Right kidney (tissue), 1 donor: ENCODE measurements around the gene SUCLG2.
"Not testable (repeated sequence)": the region's sequence is repeated elsewhere in the genome, so short reads cannot be mapped to it uniquely, and the experiment has no call there.

Source experiments
- DNase-seq: peaks from one replicate; pipeline ENCODE4 v3.0.0-alpha.2; 2016

Gene SUCLG2

GRCh38 chr3:67561266-67561665, 93.1 kb downstream of the SUCLG2 start:
- DNase-seq, result no peak

GRCh38 chr3:67559029-67559605, 95.3 kb downstream of the SUCLG2 start:
- no peak for DNase-seq

- no peak for DNase-seq
Measured at GRCh38 chr3:67558426-67558825, 96.0 kb downstream of the SUCLG2 start.

GRCh38 chr3:67557848-67558355, 96.5 kb downstream of the SUCLG2 start:
- no peak for DNase-seq

GRCh38 chr3:67551361-67552016, 102.9 kb downstream of the SUCLG2 start:
- no peak for DNase-seq

GRCh38 chr3:67550541-67550940, 103.9 kb downstream of the SUCLG2 start:
- no peak for DNase-seq

GRCh38 chr3:67542502-67543250, 111.7 kb downstream of the SUCLG2 start:
- not testable (repeated sequence) for DNase-seq

GRCh38 chr3:67540198-67540894, 114.1 kb downstream of the SUCLG2 start:
- DNase-seq, result no peak

GRCh38 chr3:67537203-67537602, 117.2 kb downstream of the SUCLG2 start:
- not testable (repeated sequence) for DNase-seq

- DNase-seq, result no peak
Measured at GRCh38 chr3:67535006-67535405, 119.4 kb downstream of the SUCLG2 start.

GRCh38 chr3:67534594-67534993, 119.8 kb downstream of the SUCLG2 start:
- DNase-seq, result no peak

- DNase-seq, result no peak
Measured at GRCh38 chr3:67531181-67532101, 123.0 kb downstream of the SUCLG2 start.

GRCh38 chr3:67529915-67530314, 124.5 kb downstream of the SUCLG2 start:
- DNase-seq, result no peak

GRCh38 chr3:67529337-67529736, 125.1 kb downstream of the SUCLG2 start:
- no peak for DNase-seq

GRCh38 chr3:67526246-67526645, 128.2 kb downstream of the SUCLG2 start:
- DNase-seq, result no peak

- DNase-seq, result no peak
Measured at GRCh38 chr3:67524046-67524445, 130.4 kb downstream of the SUCLG2 start.

- no peak for DNase-seq
Measured at GRCh38 chr3:67522081-67522480, 132.3 kb downstream of the SUCLG2 start.

GRCh38 chr3:67521053-67521646, 133.3 kb downstream of the SUCLG2 start:
- DNase-seq, result no peak

- no peak for DNase-seq
Measured at GRCh38 chr3:67518236-67518635, 136.2 kb downstream of the SUCLG2 start.

GRCh38 chr3:67517781-67518180, 136.6 kb downstream of the SUCLG2 start:
- no peak for DNase-seq

GRCh38 chr3:67516496-67516895, 137.9 kb downstream of the SUCLG2 start:
- DNase-seq, result no peak
